Gastroesophageal sphincter (tissue), 4 donors: ENCODE results near the gene DMD. TPM values are rescaled to one million over a fixed set of nuclear protein-coding genes. Genes with fewer than 3 reads are reported as not detected.

Source experiments
- ATAC-seq: fragments of 150-250 bp; one replicate; pipeline ENCODE4 v1.9.1; 2016; ENCODE audit warnings: mild to moderate bottlenecking, moderate library complexity
- H3K27ac ChIP-seq, 4 donors: fragments of 200-600 bp; sonication (generic) in 3 of 4; 1 replicate in 3 of 4; 2 replicates in 1 of 4; pipeline ENCODE4 v1.5.1; 2016 to 2019
- H3K27me3 ChIP-seq: fragments of 200-600 bp; sonication (generic); one replicate; pipeline ENCODE4 v1.5.1; 2019
- H3K36me3 ChIP-seq, 2 donors: fragments of 200-600 bp; sonication (generic); one replicate each; pipeline ENCODE4 v1.5.1; 2019; ENCODE audit warnings: control low read depth in 1 of 2
- H3K4me1 ChIP-seq, 3 donors: fragments of 200-600 bp; sonication (generic); 1 replicate in 2 of 3; 2 replicates in 1 of 3; pipeline ENCODE4 v1.5.1; 2016 to 2019; ENCODE audit warnings: control low read depth in 2 of 3
- H3K4me3 ChIP-seq, 2 donors: fragments of 200-600 bp; sonication (generic); one replicate each; pipeline ENCODE4 v1.5.1; 2019; ENCODE audit warnings: mild to moderate bottlenecking in 1 of 2, moderate library complexity in 1 of 2
- H3K9me3 ChIP-seq, 3 donors: fragments of 200-600 bp; sonication (generic); one replicate each; pipeline ENCODE4 v1.5.1; 2017 to 2019; ENCODE audit warnings: control low read depth in 2 of 3
- EP300 ChIP-seq: sonication (generic); formaldehyde crosslinking; IDR thresholded peaks from one replicate; pipeline ENCODE4 v1.6.1; 2017; ENCODE audit warnings: antibody characterized with exemption, mild to moderate bottlenecking
- POLR2A ChIP-seq, 2 donors: fragments of 450-650 bp; IDR thresholded peaks; one replicate each; pipeline ENCODE4 v1.6.1; 2017; ENCODE audit warnings: antibody characterized with exemption in 2 of 2, mild to moderate bottlenecking in 2 of 2, moderate library complexity in 1 of 2
- POLR2AphosphoS5 ChIP-seq: sonication (generic); formaldehyde crosslinking; IDR thresholded peaks from one replicate; pipeline ENCODE4 v1.6.1; 2017; ENCODE audit warnings: antibody characterized with exemption
- WGBS, 2 donors: methylation state at CpG; one replicate each; pipeline ENCODE4 v1.1.5; 2018; ENCODE audit warnings: low coverage in 1 of 2; 5-methylcytosine and 5-hydroxymethylcytosine counted together
- total RNA-seq, 4 donors: library from RNA; depleted of rRNA; stranded (reverse); fragments of >200 nt; gene quantifications; one replicate each; pipeline ENCODE4 v1.1.0, GENCODE V29; 2016
- TF ChIP-seq, protein P1 (sequence below), 4 experiments: fragments of 200-600 bp in 2 of 4; fragments of 450-650 bp in 2 of 4; sonication (generic) in 1 of 4; IDR thresholded peaks; one replicate each; pipeline ENCODE4 v1.5.1; 2017 to 2019; ENCODE audit warnings: antibody characterized with exemption in 4 of 4, mild to moderate bottlenecking in 2 of 4, moderate library complexity in 2 of 4

Gene DMD
- total RNA-seq, 4 donors from 2014 or later: 111 to 225 (median 183) TPM

DNA sequence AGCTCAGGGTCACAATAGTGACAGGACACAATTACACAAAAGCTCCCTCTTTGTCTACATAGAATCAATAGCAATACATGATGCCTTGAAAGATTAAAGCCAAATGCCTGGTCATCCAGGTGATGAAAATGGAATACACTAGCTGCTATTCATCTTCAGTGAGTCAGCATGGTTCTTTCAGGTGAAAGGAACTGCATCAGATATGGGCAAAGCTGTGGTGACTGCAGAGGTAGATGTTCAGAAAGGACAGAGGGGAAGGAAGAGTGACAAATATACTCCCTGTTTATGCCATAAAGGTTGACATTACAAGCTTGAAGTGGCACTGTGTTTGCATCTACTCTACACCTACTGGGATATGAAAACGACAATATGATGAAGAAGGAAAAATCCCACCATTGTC, 2119.5 kb downstream of the DMD start:
- no peak overlapping the region for H3K4me3 ChIP-seq
- WGBS, 2 donors: 58 to 77% methylated on average over 1 of the region's 1 CpG
- H3K4me1 ChIP-seq: no peaks in the 10 kb centered on the region
- TF ChIP-seq POLR2A (IDR thresholded peaks at IDR 0.05) (no peak), POLR2AphosphoS5 (no peak), EP300 (no peak)
- TF ChIP-seq, protein P1, sequence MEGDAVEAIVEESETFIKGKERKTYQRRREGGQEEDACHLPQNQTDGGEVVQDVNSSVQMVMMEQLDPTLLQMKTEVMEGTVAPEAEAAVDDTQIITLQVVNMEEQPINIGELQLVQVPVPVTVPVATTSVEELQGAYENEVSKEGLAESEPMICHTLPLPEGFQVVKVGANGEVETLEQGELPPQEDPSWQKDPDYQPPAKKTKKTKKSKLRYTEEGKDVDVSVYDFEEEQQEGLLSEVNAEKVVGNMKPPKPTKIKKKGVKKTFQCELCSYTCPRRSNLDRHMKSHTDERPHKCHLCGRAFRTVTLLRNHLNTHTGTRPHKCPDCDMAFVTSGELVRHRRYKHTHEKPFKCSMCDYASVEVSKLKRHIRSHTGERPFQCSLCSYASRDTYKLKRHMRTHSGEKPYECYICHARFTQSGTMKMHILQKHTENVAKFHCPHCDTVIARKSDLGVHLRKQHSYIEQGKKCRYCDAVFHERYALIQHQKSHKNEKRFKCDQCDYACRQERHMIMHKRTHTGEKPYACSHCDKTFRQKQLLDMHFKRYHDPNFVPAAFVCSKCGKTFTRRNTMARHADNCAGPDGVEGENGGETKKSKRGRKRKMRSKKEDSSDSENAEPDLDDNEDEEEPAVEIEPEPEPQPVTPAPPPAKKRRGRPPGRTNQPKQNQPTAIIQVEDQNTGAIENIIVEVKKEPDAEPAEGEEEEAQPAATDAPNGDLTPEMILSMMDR (IDR thresholded peaks at IDR 0.05): no peak
- H3K27ac ChIP-seq: no peak overlapping the region
- H3K9me3 ChIP-seq: no peaks in the 10 kb centered on the region
- no peaks in the 10 kb centered on the region for H3K27me3 ChIP-seq
- no peak for ATAC-seq
- no peaks in the 10 kb centered on the region for H3K36me3 ChIP-seq

DNA sequence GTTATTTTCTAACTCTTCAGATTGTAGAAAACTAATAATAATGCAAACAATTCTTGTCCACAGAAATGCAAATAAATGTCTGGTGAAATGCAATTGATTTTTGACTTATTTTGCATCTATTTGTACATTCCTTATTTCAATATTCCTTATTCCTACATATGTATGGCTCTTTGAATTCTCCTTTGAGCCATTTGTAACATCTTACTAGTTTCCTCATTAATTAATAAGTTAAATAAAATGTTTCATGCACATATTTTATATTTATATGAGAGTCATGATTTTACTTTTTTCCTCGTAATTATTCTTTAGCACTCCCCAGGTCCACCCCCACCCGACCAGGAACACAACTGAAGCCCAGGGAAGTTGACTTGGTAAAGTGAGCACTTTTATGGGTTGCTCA, 2136.8 kb downstream of the DMD start:
- TF ChIP-seq POLR2AphosphoS5: no peak
- TF ChIP-seq EP300: no peak
- no peak for TF ChIP-seq POLR2A (IDR thresholded peaks at IDR 0.05)
- TF ChIP-seq, protein P1 (IDR thresholded peaks at IDR 0.05): no peak
- no peaks in the 10 kb centered on the region for H3K9me3 ChIP-seq
- H3K36me3 ChIP-seq: no peaks in the 10 kb centered on the region
- H3K27ac ChIP-seq: no peak overlapping the region
- H3K4me3 ChIP-seq: no peak overlapping the region
- 60 to 74% methylated on average over 1 to 2 of the region's 2 CpGs for WGBS, 2 donors
- no peaks in the 10 kb centered on the region for H3K4me1 ChIP-seq
- H3K27me3 ChIP-seq: no peaks in the 10 kb centered on the region
- ATAC-seq: no peak

DNA sequence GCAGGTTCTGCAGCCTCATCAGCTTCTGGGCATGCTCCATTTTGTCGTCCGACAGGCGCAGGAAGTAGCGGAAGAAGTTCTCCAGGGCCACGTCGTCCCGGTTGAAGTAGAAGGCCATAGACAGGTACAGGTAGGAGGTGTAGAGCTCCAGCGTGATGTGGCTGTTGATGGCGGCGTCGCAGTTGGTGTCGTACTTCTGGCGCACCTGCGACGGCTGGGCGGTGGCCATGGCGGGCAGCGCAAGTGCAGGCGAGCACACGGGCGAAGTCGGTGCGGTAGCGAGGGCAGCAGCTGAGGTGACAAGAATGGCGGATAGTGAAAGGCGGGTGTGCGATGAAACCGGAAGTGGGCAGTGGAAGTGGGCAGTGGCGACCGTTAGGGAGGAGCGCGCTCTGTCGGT, 2139.6 kb downstream of the DMD start, which contains the start of gene FTHL17:
FTHL17 (minus strand) TSS at position 317 of the 400 bp plus-strand sequence; CDS start at position 229, 88 bp downstream.
- 98 to 100% methylated on average over 3 to 10 of the region's 33 CpGs for WGBS, 2 donors
- TF ChIP-seq EP300 (no peak), POLR2A (IDR thresholded peaks at IDR 0.05) (no peak), POLR2AphosphoS5 (no peak)
- TF ChIP-seq, protein P1 (IDR thresholded peaks at IDR 0.05): no peak
- Histone ChIP-seq H3K27me3 (no peaks in the 10 kb centered on the region), H3K36me3 (no peaks in the 10 kb centered on the region), H3K4me1 (no peaks in the 10 kb centered on the region), H3K4me3 (no peak within 1 kb of the TSS), H3K9me3 (no peaks in the 10 kb centered on the region), H3K27ac (no peak within 1 kb of the TSS)
- ATAC-seq: no peak

DNA sequence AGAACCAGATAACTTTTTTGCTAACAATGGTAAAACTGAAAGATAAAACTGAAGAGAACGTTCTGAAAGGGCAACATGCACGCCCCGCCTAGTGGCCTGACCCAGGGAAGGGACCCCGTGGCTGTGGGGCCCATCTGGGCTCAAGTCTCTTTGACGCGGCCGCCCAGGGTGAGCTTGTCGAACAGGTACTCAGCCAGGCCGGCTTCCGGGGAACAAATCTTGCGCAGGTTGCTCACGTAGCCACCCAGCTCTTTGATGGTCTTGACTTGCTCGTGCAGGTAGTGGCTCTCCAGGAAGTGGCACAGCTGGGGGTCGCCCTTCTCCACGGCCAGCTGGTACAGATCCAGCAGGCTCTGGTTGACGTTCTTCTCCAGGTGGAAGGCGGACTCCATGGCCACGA, 2140.1 kb downstream of the DMD start:
- Histone ChIP-seq H3K4me3 (no peak overlapping the region), H3K27me3 (no peaks in the 10 kb centered on the region), H3K27ac (no peak overlapping the region), H3K4me1 (no peaks in the 10 kb centered on the region), H3K36me3 (no peaks in the 10 kb centered on the region), H3K9me3 (no peaks in the 10 kb centered on the region)
- TF ChIP-seq EP300: no peak
- TF ChIP-seq POLR2A (IDR thresholded peaks at IDR 0.05): no peak
- no peak for TF ChIP-seq POLR2AphosphoS5
- TF ChIP-seq, protein P1 (IDR thresholded peaks at IDR 0.05): no peak
- no peak for ATAC-seq
- WGBS, 2 donors: no CpG with 5 or more reads among the region's 18 CpGs

DNA sequence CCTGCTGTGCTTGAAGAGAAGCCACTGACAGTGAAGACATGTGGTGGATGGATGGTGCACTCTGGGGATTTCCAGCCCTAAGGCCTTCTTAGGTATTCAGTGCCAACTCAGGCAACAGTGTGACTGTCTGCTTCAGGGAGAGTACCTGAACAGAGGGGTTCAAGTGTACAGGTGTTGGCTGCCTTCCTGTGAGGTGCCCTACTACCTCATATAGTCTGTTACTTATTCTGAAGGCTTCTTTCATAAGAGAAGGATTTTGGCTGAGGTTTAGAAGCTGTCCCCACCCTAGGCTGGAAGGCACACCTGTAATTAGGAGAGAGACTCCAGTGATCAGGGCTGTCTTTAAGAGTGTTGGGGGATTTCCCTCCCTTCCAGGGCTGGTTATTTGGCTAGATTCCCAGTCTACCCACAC, 2141.3 kb downstream of the DMD start:
- ATAC-seq: no peak
- TF ChIP-seq POLR2A (IDR thresholded peaks at IDR 0.05): no peak
- TF ChIP-seq EP300: no peak
- TF ChIP-seq POLR2AphosphoS5: no peak
- TF ChIP-seq, protein P1 (IDR thresholded peaks at IDR 0.05): no peak
- H3K4me3 ChIP-seq: no peak overlapping the region
- no peaks in the 10 kb centered on the region for H3K9me3 ChIP-seq
- no peaks in the 10 kb centered on the region for H3K36me3 ChIP-seq
- H3K27me3 ChIP-seq: no peaks in the 10 kb centered on the region
- no peaks in the 10 kb centered on the region for H3K4me1 ChIP-seq
- no peak overlapping the region for H3K27ac ChIP-seq
